ENCODE measurements around the gene NRCAM.

- TF ChIP-seq CREB1 (CRISPR knock-in tag; IDR thresholded peaks at IDR 0.05) (no peak), CTCF (IDR thresholded peaks at IDR 0.05) (no peak), NR1H2 (CRISPR knock-in tag; IDR thresholded peaks at IDR 0.05) (no peak), PREB (CRISPR knock-in tag; IDR thresholded peaks at IDR 0.05; ENCODE audit: borderline replicate concordance) (no peak), ZBTB21 (CRISPR knock-in tag; IDR thresholded peaks at IDR 0.05; ENCODE audit: borderline replicate concordance) (no peak), E2F1 (CRISPR knock-in tag; IDR thresholded peaks at IDR 0.05) (no peak), ZNF396 (CRISPR knock-in tag; IDR thresholded peaks at IDR 0.05; ENCODE audit: borderline replicate concordance) (no peak), CBFB (CRISPR knock-in tag; IDR thresholded peaks at IDR 0.05; ENCODE audit: low read depth) (no peak), IRF1 (CRISPR knock-in tag; IDR thresholded peaks at IDR 0.05) (no peak), USF1 (CRISPR knock-in tag; IDR thresholded peaks at IDR 0.05) (no peak), SP1 (CRISPR knock-in tag; conservative IDR thresholded peaks at IDR 0.05) (no peak), JAZF1 (CRISPR knock-in tag; IDR thresholded peaks at IDR 0.05) (no peak), MXD4 (CRISPR knock-in tag; IDR thresholded peaks at IDR 0.05; ENCODE audit: borderline replicate concordance) (no peak)
Measured at GRCh38 chr7:108448584-108449505, 7.4 kb downstream of the NRCAM start.
